IMR-90 (cell line): Measurements from ENCODE around the gene C1orf141. TPM values are rescaled to one million over a fixed set of nuclear protein-coding genes. Genes with fewer than 3 reads are reported as not detected.

ENCODE experiments used
- ATAC-seq: fragments of 200-7000 bp; cut with Tn5 transposase; 2 replicates; pipeline ENCODE4 v1.9.1; 2020; ENCODE audit warnings: low read depth, mild to moderate bottlenecking, moderate library complexity
- BruUV-seq: library from RNA; stranded (reverse); fragments of 400-500 nt; replicated peaks from 2 replicates; lab custom pipeline; 2021; lab: Mats Ljungman, UMichigan
- CTCF ChIA-PET: fragments of 300-600 bp; formaldehyde crosslinking; extraction: SDS; loops from one replicate; lab custom pipeline; 2021; ENCODE audit warnings: antibody characterized with exemption; lab: Yijun Ruan, JAX
- POLR2A ChIA-PET: fragments of 300-600 bp; sonication (Branson Sonifier 250); formaldehyde crosslinking; loops from one replicate; lab custom pipeline; 2022; ENCODE audit warnings: antibody characterized with exemption; ENCODE audit not compliant: unreplicated experiment; lab: Charles Lee
- DNase-seq: peaks from one replicate; pipeline ENCODE4 v3.0.0; 2013
- H2AFZ ChIP-seq: replicated peaks from 2 replicates; pipeline ENCODE3; 2013; ENCODE audit warnings: low read length, mild to moderate bottlenecking; ENCODE audit not compliant: poor library complexity
- H2AK5ac ChIP-seq: 2 replicates; pipeline ENCODE4 v1.6.1; 2013; ENCODE audit warnings: low read depth, low read length, inconsistent platforms
- H2AK9ac ChIP-seq: replicated peaks from 2 replicates; pipeline ENCODE3; 2013; ENCODE audit warnings: mild to moderate bottlenecking, low read depth, low read length, moderate library complexity; ENCODE audit not compliant: poor library complexity
- H2BK120ac ChIP-seq: 2 replicates; pipeline ENCODE4 v1.6.1; 2013; ENCODE audit warnings: low read depth, low read length, inconsistent platforms
- H2BK15ac ChIP-seq: 3 replicates; pipeline ENCODE4 v1.6.1; 2013; ENCODE audit warnings: low read depth, low read length, inconsistent platforms
- H2BK20ac ChIP-seq: 2 replicates; pipeline ENCODE4 v1.6.1; 2013; ENCODE audit warnings: low read depth, mild to moderate bottlenecking, inconsistent platforms, low read length, moderate library complexity
- H2BK5ac ChIP-seq: 2 replicates; pipeline ENCODE4 v1.6.1; 2013; ENCODE audit warnings: mild to moderate bottlenecking, low read depth, low read length, inconsistent platforms; ENCODE audit not compliant: poor library complexity, severe bottlenecking
- H3K14ac ChIP-seq: replicated peaks from 2 replicates; pipeline ENCODE4 v1.6.1; 2013; ENCODE audit warnings: low read depth, low read length, inconsistent platforms
- H3K18ac ChIP-seq: 2 replicates; pipeline ENCODE4 v1.6.1; 2013; ENCODE audit warnings: low read depth, low read length, control low read depth
- H3K23ac ChIP-seq: 2 replicates; pipeline ENCODE4 v1.6.1; 2013; ENCODE audit warnings: low read depth, low read length, inconsistent platforms
- H3K27ac ChIP-seq: 2 replicates; pipeline ENCODE4 v1.5.1; 2013; ENCODE audit warnings: mild to moderate bottlenecking, control low read depth, low read length; ENCODE audit not compliant: insufficient read depth
- H3K27me3 ChIP-seq: 2 replicates; pipeline ENCODE4 v1.6.1; 2013; ENCODE audit warnings: low read length; ENCODE audit not compliant: control insufficient read depth, insufficient read depth
- H3K36me3 ChIP-seq: 2 replicates; pipeline ENCODE4 v1.6.1; 2013; ENCODE audit warnings: low read length, mixed read lengths; ENCODE audit not compliant: control insufficient read depth, insufficient read depth
- H3K4ac ChIP-seq: 2 replicates; pipeline ENCODE4 v1.6.1; 2013; ENCODE audit warnings: low read depth, low read length, inconsistent platforms
- H3K4me1 ChIP-seq: 2 replicates; pipeline ENCODE4 v1.6.1; 2013; ENCODE audit warnings: low read length, mixed read lengths; ENCODE audit not compliant: control insufficient read depth, insufficient read depth
- H3K4me2 ChIP-seq: 2 replicates; pipeline ENCODE4 v1.6.1; 2013; ENCODE audit warnings: low read depth, mild to moderate bottlenecking, control low read depth, low read length, moderate library complexity
- H3K4me3 ChIP-seq: 2 replicates; pipeline ENCODE4 v1.5.1; 2013; ENCODE audit warnings: low read depth, mild to moderate bottlenecking, control low read depth, low read length, moderate library complexity; ENCODE audit not compliant: insufficient read depth
- H3K56ac ChIP-seq: 2 replicates; pipeline ENCODE4 v1.6.1; 2013; ENCODE audit warnings: low read length, inconsistent platforms; ENCODE audit not compliant: insufficient read depth; ENCODE audit errors: extremely low read depth
- H3K79me1 ChIP-seq, 2 experiments: 2 replicates each; pipeline ENCODE4 v1.6.1; 2013; ENCODE audit warnings: low read length in 2 of 2, inconsistent platforms in 1 of 2, low read depth in 1 of 2
- H3K9ac ChIP-seq: 2 replicates; pipeline ENCODE4 v1.6.1; 2013; ENCODE audit warnings: low read depth, low read length, control low read depth
- H3K9me1 ChIP-seq: 2 replicates; pipeline ENCODE4 v1.6.1; 2013; ENCODE audit warnings: low read length, inconsistent platforms; ENCODE audit not compliant: insufficient read depth
- H3K9me3 ChIP-seq: 2 replicates; pipeline ENCODE4 v1.6.1; 2013; ENCODE audit warnings: low read length; ENCODE audit not compliant: control insufficient read depth, insufficient read depth
- H4K20me1 ChIP-seq: 2 replicates; pipeline ENCODE4 v1.6.1; 2013; ENCODE audit warnings: low read length, inconsistent platforms; ENCODE audit not compliant: insufficient read depth
- H4K5ac ChIP-seq: 2 replicates; pipeline ENCODE4 v1.6.1; 2013; ENCODE audit warnings: mild to moderate bottlenecking, low read depth, low read length, control low read depth
- H4K8ac ChIP-seq, 2 experiments: 2 replicates each; pipeline ENCODE4 v1.6.1; 2013; ENCODE audit warnings: low read depth in 2 of 2, low read length in 2 of 2, control low read depth in 1 of 2, inconsistent platforms in 1 of 2
- H4K91ac ChIP-seq: 2 replicates; pipeline ENCODE4 v1.6.1; 2013; ENCODE audit warnings: low read depth, low read length, inconsistent platforms; ENCODE audit not compliant: insufficient read depth
- CHD1 ChIP-seq: IDR thresholded peaks from 2 replicates; pipeline ENCODE4 v1.6.1; 2012; ENCODE audit warnings: low read depth, low read length, improper control_type of control experiment
- WGBS, 2 experiments: methylation state at CpG; one replicate each; pipeline versions ENCODE4 v1.1.5 to v1.1.7; 2013; ENCODE audit warnings: missing lambda C conversion rate in 2 of 2; ENCODE audit not compliant: insufficient read length in 1 of 2; ENCODE audit errors: extremely low coverage in 2 of 2; 5-methylcytosine and 5-hydroxymethylcytosine counted together
- dilution Hi-C: fragments of 300-500 bp; cut with HindIII; formaldehyde crosslinking; loops from one replicate; pipeline ENCODE4 v1.14.3; 2018; ENCODE audit warnings: low sequenced_read_pairs; ENCODE audit not compliant: unreplicated experiment
- in situ Hi-C: fragments of 300-500 bp; cut with MboI; formaldehyde crosslinking; loops from 3 replicates; pipeline ENCODE4 v1.14.3; 2019; ENCODE audit warnings: low sequenced_read_pairs, inconsistent platforms, mixed read lengths
- intact Hi-C: fragments of 100-400 bp; cut with micrococcal nuclease; formaldehyde crosslinking; loops from 2 replicates; pipeline ENCODE4 v1.10.0; 2022
- polyA plus RNA-seq, 3 experiments: library from polyadenylated mRNA; depleted of rRNA; stranded (reverse); fragments of >200 nt; gene quantifications; 2 replicates each; pipeline ENCODE4 v1.2.3, GENCODE V29; 2012; ENCODE audit warnings: low replicate concordance in 1 of 3
- total RNA-seq: library from RNA; depleted of rRNA; stranded (reverse); fragments of >200 nt; gene quantifications from 2 replicates; pipeline ENCODE4 v1.2.3, GENCODE V29; 2012
- TF ChIP-seq, protein P1 (sequence below): conservative IDR thresholded peaks from 2 replicates; pipeline ENCODE4 v1.5.1; 2012; ENCODE audit warnings: mild to moderate bottlenecking, low read depth, low read length, improper control_type of control experiment

Gene C1orf141
- total and polyA plus RNA-seq, 2 of the 4 experiments (the other 2 are of a cell fraction) = not detected

GRCh38 chr1:67051196-67051595 is 83.6 kb downstream of the C1orf141 start:
- no peak overlapping the region for H3K56ac ChIP-seq
- no peak overlapping the region for H3K14ac ChIP-seq
- ATAC-seq = no peak
- no peak overlapping the region for H2AFZ ChIP-seq
- BruUV-seq = no TSS peak
- H3K27ac ChIP-seq = no peak overlapping the region
- no peaks in the 10 kb centered on the region for H3K9me3 ChIP-seq
- no peak overlapping the region for H2BK5ac ChIP-seq
- H3K4me2 ChIP-seq = no peak overlapping the region; the same call in 1 of the 2 replicates
- no peaks in the 10 kb centered on the region for H3K27me3 ChIP-seq
- peaks cover 1% of the 10 kb centered on the region; the same call in 1 of the 2 replicates for H3K9me1 ChIP-seq
- intact Hi-C loops (loop anchor here (5.0 kb wide), 1 partner anchor 161 kb away; no protein-coding TSS in a partner anchor), dilution Hi-C loops (no loop called here), in situ Hi-C loops (no loop called here)
- ChIA-PET POLR2A (no interaction called here), CTCF (interaction anchor here (1.3 kb wide), 1 partner anchor 105 kb away, joined by 3 read pairs; no protein-coding TSS in a partner anchor)
- peaks cover 16% of the 10 kb centered on the region for H3K36me3 ChIP-seq
- no peak overlapping the region for H2BK120ac ChIP-seq
- H3K4ac ChIP-seq = no peak overlapping the region
- no peak overlapping the region for H2AK5ac ChIP-seq
- H3K9ac ChIP-seq = peak overlapping the region; percentile 16; the same call in 1 of the 2 replicates
- WGBS, 2 experiments = no CpG with 5 or more reads among the region's 4 CpGs
- H3K4me3 ChIP-seq = no peak overlapping the region
- H3K23ac ChIP-seq = peak overlapping the region; percentile 7; the same call in 1 of the 2 replicates
- peaks cover 17 to 33% of the 10 kb centered on the region in 2 experiments for H3K79me1 ChIP-seq
- no peak overlapping the region for H4K8ac ChIP-seq
- H2BK15ac ChIP-seq = no peak overlapping the region
- H4K20me1 ChIP-seq = no peaks in the 10 kb centered on the region
- no peak overlapping the region for H2BK20ac ChIP-seq
- no peak for DNase-seq
- H4K91ac ChIP-seq = no peak overlapping the region
- peaks cover 3% of the 10 kb centered on the region for H3K4me1 ChIP-seq
- no peak overlapping the region for H4K5ac ChIP-seq
- H2AK9ac ChIP-seq = no peak overlapping the region
- H3K18ac ChIP-seq = no peak overlapping the region
- TF ChIP-seq, protein P1, sequence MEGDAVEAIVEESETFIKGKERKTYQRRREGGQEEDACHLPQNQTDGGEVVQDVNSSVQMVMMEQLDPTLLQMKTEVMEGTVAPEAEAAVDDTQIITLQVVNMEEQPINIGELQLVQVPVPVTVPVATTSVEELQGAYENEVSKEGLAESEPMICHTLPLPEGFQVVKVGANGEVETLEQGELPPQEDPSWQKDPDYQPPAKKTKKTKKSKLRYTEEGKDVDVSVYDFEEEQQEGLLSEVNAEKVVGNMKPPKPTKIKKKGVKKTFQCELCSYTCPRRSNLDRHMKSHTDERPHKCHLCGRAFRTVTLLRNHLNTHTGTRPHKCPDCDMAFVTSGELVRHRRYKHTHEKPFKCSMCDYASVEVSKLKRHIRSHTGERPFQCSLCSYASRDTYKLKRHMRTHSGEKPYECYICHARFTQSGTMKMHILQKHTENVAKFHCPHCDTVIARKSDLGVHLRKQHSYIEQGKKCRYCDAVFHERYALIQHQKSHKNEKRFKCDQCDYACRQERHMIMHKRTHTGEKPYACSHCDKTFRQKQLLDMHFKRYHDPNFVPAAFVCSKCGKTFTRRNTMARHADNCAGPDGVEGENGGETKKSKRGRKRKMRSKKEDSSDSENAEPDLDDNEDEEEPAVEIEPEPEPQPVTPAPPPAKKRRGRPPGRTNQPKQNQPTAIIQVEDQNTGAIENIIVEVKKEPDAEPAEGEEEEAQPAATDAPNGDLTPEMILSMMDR = no peak
- no peak for TF ChIP-seq CHD1
